DOHH2 (cell line): ENCODE results near the gene FBLN2.

Experiments used
- EZH2phosphoT487 ChIP-seq: fragments of 200-600 bp; sonication (generic); IDR thresholded peaks from 2 replicates; pipeline ENCODE4 v1.6.1; 2017; ENCODE audit warnings: borderline replicate concordance, mild to moderate bottlenecking, antibody characterized with exemption, low read length, moderate library complexity, mixed read lengths
- TF ChIP-seq, protein P1 (sequence below): fragments of 200-600 bp; sonication (generic); IDR thresholded peaks from one replicate; pipeline ENCODE4 v1.5.1; 2014; ENCODE audit warnings: antibody characterized with exemption, mild to moderate bottlenecking, low read depth, low read length; ENCODE audit not compliant: poor library complexity, severe bottlenecking

DNA sequence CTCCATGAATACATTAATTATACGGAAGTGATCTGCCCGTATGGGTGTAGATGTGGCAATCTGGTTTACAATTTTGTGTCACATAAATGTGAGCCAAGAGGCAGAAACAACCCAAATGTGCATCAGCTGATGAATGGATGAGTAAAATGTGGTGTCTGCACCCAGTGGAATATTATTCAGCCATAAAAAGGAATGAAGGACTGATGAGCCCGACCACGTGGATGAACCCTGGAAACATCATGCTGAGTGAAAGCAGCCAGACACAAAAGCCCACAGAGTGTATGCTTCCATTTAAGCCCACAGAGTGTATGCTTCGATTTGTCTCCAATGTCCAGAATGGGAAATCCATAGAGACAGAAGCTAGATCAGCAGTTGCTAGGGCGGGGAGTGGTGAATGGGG, 27.6 kb upstream of the FBLN2 start:
- TF ChIP-seq, protein P1, sequence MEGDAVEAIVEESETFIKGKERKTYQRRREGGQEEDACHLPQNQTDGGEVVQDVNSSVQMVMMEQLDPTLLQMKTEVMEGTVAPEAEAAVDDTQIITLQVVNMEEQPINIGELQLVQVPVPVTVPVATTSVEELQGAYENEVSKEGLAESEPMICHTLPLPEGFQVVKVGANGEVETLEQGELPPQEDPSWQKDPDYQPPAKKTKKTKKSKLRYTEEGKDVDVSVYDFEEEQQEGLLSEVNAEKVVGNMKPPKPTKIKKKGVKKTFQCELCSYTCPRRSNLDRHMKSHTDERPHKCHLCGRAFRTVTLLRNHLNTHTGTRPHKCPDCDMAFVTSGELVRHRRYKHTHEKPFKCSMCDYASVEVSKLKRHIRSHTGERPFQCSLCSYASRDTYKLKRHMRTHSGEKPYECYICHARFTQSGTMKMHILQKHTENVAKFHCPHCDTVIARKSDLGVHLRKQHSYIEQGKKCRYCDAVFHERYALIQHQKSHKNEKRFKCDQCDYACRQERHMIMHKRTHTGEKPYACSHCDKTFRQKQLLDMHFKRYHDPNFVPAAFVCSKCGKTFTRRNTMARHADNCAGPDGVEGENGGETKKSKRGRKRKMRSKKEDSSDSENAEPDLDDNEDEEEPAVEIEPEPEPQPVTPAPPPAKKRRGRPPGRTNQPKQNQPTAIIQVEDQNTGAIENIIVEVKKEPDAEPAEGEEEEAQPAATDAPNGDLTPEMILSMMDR: no peak
- no peak for TF ChIP-seq EZH2phosphoT487
